PC-3 (cell line): ENCODE measurements around the gene SH2D3A. TPM values are rescaled to one million over a fixed set of nuclear protein-coding genes. Genes with fewer than 3 reads are reported as not detected.

Experiments
- ATAC-seq: fragments of 200-7000 bp; cut with Tn5 transposase; 2 replicates; pipeline ENCODE4 v1.9.1; 2020; ENCODE audit warnings: mild to moderate bottlenecking, moderate library complexity
- BruUV-seq: library from RNA; stranded (reverse); fragments of 400-500 nt; replicated peaks from 2 replicates; lab custom pipeline; 2021; lab: Mats Ljungman, UMichigan
- CTCF ChIA-PET: fragments of 300-600 bp; sonication (Branson Sonifier 250); formaldehyde crosslinking; loops from one replicate; lab custom pipeline; 2022; ENCODE audit warnings: antibody characterized with exemption; lab: Charles Lee
- POLR2A ChIA-PET: fragments of 300-600 bp; sonication (Branson Sonifier 250); formaldehyde crosslinking; loops from one replicate; lab custom pipeline; 2022; ENCODE audit warnings: antibody characterized with exemption; ENCODE audit not compliant: unreplicated experiment; lab: Charles Lee
- DNase-seq: peaks from one replicate; pipeline ENCODE4 v3.0.0-alpha.2; 2015
- H2AFZ ChIP-seq: fragments of 300-600 bp; sonication (generic); 2 replicates; pipeline ENCODE4 v1.6.0; 2016; ENCODE audit warnings: antibody characterized with exemption, low read length
- H3F3A ChIP-seq: fragments of 300-600 bp; sonication (generic); one replicate; pipeline ENCODE4 v1.6.0; 2017; ENCODE audit warnings: antibody characterized with exemption, low read length, control low read depth, mild to moderate bottlenecking; ENCODE audit not compliant: unreplicated experiment
- H3K27ac ChIP-seq: fragments of 300-600 bp; sonication (generic); 2 replicates; pipeline ENCODE4 v1.5.1; 2016; ENCODE audit warnings: mild to moderate bottlenecking, low read length
- H3K27me3 ChIP-seq: fragments of 300-600 bp; sonication (generic); 2 replicates; pipeline ENCODE4 v1.6.1; 2016; ENCODE audit warnings: low read length, mixed read lengths
- H3K36me3 ChIP-seq: fragments of 300-600 bp; sonication (generic); 2 replicates; pipeline ENCODE4 v1.6.1; 2016; ENCODE audit warnings: low read depth, mixed run types, low read length, mixed read lengths
- H3K4me1 ChIP-seq: fragments of 300-600 bp; sonication (generic); 2 replicates; pipeline ENCODE4 v1.5.1; 2016; ENCODE audit warnings: low read length; ENCODE audit not compliant: insufficient read depth
- H3K4me2 ChIP-seq: fragments of 300-600 bp; sonication (generic); 2 replicates; pipeline ENCODE4 v1.6.0; 2016; ENCODE audit warnings: low read length
- H3K4me3 ChIP-seq: fragments of 300-600 bp; sonication (generic); 2 replicates; pipeline ENCODE4 v1.5.1; 2016; ENCODE audit warnings: mild to moderate bottlenecking, low read length, mixed read lengths
- H3K79me2 ChIP-seq: fragments of 300-600 bp; sonication (generic); 2 replicates; pipeline ENCODE4 v1.6.1; 2017; ENCODE audit warnings: low read length, mixed read lengths
- H3K9ac ChIP-seq: fragments of 300-600 bp; sonication (generic); 2 replicates; pipeline ENCODE4 v1.6.0; 2016; ENCODE audit warnings: mild to moderate bottlenecking, low read length
- H3K9me2 ChIP-seq: fragments of 300-600 bp; sonication (generic); replicated peaks from 2 replicates; pipeline ENCODE4 v1.6.1; 2016; ENCODE audit warnings: mixed run types, low read length, mixed read lengths
- H3K9me3 ChIP-seq: fragments of 300-600 bp; sonication (generic); 2 replicates; pipeline ENCODE4 v1.6.1; 2016; ENCODE audit warnings: low read length, mixed read lengths
- H4K20me1 ChIP-seq: fragments of 300-600 bp; sonication (generic); 2 replicates; pipeline ENCODE4 v1.6.1; 2016; ENCODE audit warnings: low read length, mixed read lengths
- EZH2 ChIP-seq: fragments of 300-600 bp; sonication (generic); IDR thresholded peaks from one replicate; pipeline ENCODE4 v1.6.1; 2017; ENCODE audit warnings: antibody characterized with exemption, mild to moderate bottlenecking, low read length; ENCODE audit not compliant: unreplicated experiment
- EZH2phosphoT487 ChIP-seq: fragments of 300-600 bp; sonication (generic); IDR thresholded peaks from 2 replicates; pipeline ENCODE4 v1.6.1; 2018; ENCODE audit warnings: mild to moderate bottlenecking, antibody characterized with exemption, low read length, borderline replicate concordance
- intact Hi-C: fragments of 100-400 bp; cut with micrococcal nuclease; formaldehyde crosslinking; loops from 2 replicates; pipeline ENCODE4 v1.9.0; 2023
- total RNA-seq: library from RNA; depleted of rRNA; stranded (reverse); fragments of >200 nt; gene quantifications from 2 replicates; pipeline ENCODE4 v1.2.3, GENCODE V29; 2014
- TF ChIP-seq, protein P1 (sequence below): fragments of 300-600 bp; sonication (generic); conservative IDR thresholded peaks from 2 replicates; pipeline ENCODE4 v1.5.1; 2017; ENCODE audit warnings: antibody characterized with exemption, low read depth, mild to moderate bottlenecking, low read length

The SH2D3A gene
- total RNA-seq, 1 experiment from 2014 or later, result 141 TPM

DNA sequence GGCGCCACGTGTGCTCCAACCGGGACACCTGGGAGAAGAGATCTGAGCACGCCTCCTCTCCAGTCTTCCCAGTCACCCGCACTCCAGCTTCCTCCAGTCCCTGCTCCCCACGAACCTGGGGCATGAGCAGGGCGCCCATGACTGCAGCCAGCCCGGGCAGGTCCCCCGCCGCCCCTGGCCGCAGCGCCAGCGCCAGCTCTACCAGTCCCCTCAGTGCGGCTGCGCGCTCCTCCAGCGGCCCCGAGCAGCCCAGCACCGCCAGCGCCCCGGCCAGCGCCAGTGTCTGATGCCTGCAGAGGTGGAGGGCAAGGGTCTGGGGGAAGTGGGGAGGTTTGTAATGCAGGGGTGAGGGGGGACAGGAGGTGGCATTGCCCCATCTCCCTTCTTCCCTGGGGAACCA, 13.1 kb downstream of the SH2D3A start:
- no TSS peak for BruUV-seq

DNA sequence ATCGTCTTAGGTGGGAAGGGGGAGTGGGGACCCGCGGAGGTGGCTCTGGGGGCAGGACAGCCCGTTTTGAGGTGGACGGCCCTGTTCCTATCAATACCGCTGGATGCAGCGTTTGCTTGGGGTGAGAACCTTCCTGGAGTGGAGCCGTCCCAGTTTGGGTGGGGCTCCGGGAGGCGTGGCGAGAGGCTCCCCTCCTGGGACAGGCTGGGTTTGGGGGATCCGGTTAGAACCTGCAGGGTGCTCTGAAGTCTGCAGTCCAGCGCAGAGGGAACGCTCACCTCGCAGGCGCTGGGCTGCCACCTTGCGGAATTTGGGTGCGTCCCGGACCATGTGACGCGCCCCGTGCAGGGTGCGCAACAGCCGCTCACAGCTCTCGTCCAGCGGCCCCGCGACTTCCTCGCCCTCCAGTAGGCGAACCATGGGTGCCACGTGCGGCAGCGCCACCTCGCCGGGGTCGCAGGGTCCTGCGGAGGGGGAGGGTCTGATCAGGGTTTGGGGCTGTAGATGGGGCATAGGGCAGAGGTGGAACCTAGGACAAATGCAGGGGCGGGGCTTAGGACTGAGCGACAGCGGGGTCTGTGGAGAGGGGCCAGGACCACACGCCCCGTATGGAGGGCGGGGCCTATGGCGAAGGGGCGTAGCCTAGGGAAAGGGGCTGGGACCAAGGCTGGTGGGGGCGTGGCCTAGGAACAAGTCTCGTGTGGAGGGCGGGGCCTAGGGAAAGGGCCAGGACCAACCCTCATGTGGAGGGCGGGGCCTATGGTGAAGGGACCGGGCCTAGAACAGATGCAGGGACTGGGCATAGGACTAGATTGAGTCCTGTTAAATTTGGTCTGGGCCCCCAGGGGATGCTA, 13.8 kb downstream of the SH2D3A start:
- intact Hi-C loops, result no loop called here
- H2AFZ ChIP-seq, result no peak overlapping the region
- ATAC-seq (peak; percentile 73), DNase-seq (peak; percentile 54)
- no peaks in the 10 kb centered on the region for H3K4me1 ChIP-seq
- H3K36me3 ChIP-seq, result peaks cover 55% of the 10 kb centered on the region
- no peak overlapping the region for H3K27ac ChIP-seq
- H3K9me3 ChIP-seq, result no peaks in the 10 kb centered on the region
- CTCF ChIA-PET, result no interaction called here
- H3K79me2 ChIP-seq, result no peaks in the 10 kb centered on the region
- no peak overlapping the region for H3K4me2 ChIP-seq
- H3K27me3 ChIP-seq, result no peaks in the 10 kb centered on the region
- H3K9me2 ChIP-seq, result no peaks in the 10 kb centered on the region
- TF ChIP-seq, protein P1, sequence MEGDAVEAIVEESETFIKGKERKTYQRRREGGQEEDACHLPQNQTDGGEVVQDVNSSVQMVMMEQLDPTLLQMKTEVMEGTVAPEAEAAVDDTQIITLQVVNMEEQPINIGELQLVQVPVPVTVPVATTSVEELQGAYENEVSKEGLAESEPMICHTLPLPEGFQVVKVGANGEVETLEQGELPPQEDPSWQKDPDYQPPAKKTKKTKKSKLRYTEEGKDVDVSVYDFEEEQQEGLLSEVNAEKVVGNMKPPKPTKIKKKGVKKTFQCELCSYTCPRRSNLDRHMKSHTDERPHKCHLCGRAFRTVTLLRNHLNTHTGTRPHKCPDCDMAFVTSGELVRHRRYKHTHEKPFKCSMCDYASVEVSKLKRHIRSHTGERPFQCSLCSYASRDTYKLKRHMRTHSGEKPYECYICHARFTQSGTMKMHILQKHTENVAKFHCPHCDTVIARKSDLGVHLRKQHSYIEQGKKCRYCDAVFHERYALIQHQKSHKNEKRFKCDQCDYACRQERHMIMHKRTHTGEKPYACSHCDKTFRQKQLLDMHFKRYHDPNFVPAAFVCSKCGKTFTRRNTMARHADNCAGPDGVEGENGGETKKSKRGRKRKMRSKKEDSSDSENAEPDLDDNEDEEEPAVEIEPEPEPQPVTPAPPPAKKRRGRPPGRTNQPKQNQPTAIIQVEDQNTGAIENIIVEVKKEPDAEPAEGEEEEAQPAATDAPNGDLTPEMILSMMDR, result no peak
- no peak overlapping the region for H3K4me3 ChIP-seq
- no peaks in the 10 kb centered on the region for H4K20me1 ChIP-seq
- no peak overlapping the region for H3K9ac ChIP-seq
- peaks cover under 1% of the 10 kb centered on the region for H3F3A ChIP-seq
- POLR2A ChIA-PET, result no interaction called here
- no TSS peak for BruUV-seq

More for the DNA sequence above, 13.1 kb downstream of the SH2D3A start:
- Histone ChIP-seq H3K4me1 (no peaks in the 10 kb centered on the region), H3K79me2 (no peaks in the 10 kb centered on the region), H4K20me1 (0 out of 2 replicates have a peak, but pooled peaks cover 4% of the 10 kb centered on the region), H3K9ac (no peak overlapping the region), H3K9me3 (no peaks in the 10 kb centered on the region), H3K27me3 (no peaks in the 10 kb centered on the region), H2AFZ (no peak overlapping the region), H3K27ac (no peak overlapping the region), H3K9me2 (no peaks in the 10 kb centered on the region), H3K36me3 (peaks cover 56% of the 10 kb centered on the region), H3F3A (peaks cover 5% of the 10 kb centered on the region), H3K4me3 (no peak overlapping the region), H3K4me2 (no peak overlapping the region)
- no peak for ATAC-seq
- CTCF ChIA-PET, result no interaction called here
- intact Hi-C loops, result no loop called here
- POLR2A ChIA-PET, result no interaction called here
- TF ChIP-seq EZH2 (no peak), EZH2phosphoT487 (no peak)
- TF ChIP-seq, protein P1, result no peak
- DNase-seq, result no peak
